ENCODE measurements around the gene SYT3. TPM values are rescaled to one million over a fixed set of nuclear protein-coding genes. Genes with fewer than 3 reads are reported as not detected.

SYT3 gene
- total and polyA plus RNA-seq, 2 of the 8 experiments (the other 6 are each of a cell fraction or from before 2014, with no cell fraction given): 6.7 to 17.3 TPM

GRCh38 chr19:50638600-50638999, 1.1 kb downstream of the SYT3 start (continued):
- TF ChIP-seq GABPA (IDR thresholded peaks at IDR 0.05; ENCODE audit: borderline replicate concordance, insufficient read depth, low read length): no peak
- TF ChIP-seq NRF1 (IDR thresholded peaks at IDR 0.05; ENCODE audit: low read depth, low read length): no peak
- TF ChIP-seq CTBP2 (IDR thresholded peaks at IDR 0.05; ENCODE audit: borderline replicate concordance, insufficient read depth, insufficient read length, low read length): no peak
- no peak for TF ChIP-seq JUND (IDR thresholded peaks at IDR 0.05; ENCODE audit: low read length)
- TF ChIP-seq SAP30 (IDR thresholded peaks at IDR 0.05; ENCODE audit: insufficient read depth, insufficient replicate concordance, low read length): no peak

All from H1 (cell line).